ENCODE data around the gene PIR.

The PIR gene

DNA sequence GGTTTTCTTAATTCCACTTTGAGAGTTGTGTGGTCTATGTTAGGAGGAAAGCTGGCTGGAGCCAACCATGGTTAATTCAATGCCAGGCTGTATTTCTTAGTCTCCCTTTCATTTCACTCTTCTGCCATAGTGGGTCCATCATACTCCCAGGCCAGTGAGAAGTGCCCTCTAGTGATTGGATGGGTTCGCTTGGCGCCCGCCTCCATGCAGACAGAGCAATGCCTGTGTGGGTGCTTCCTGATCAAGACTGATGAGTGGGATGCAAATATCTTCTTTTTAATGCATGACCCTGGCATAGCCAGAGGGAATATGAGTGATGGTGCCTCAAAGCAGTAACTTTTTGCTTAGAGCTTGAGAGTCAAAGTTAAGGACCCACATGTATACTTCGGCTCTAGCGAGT lies 13.9 kb upstream of the PIR start:
- Histone ChIP-seq H3K36me3 (ENCODE audit: insufficient read depth, low read length) (no peaks in the 10 kb centered on the region), H3K27ac (ENCODE audit: low read length) (no peak overlapping the region), H3K79me2 (ENCODE audit: insufficient read depth, low read length) (no peaks in the 10 kb centered on the region), H3K27me3 (ENCODE audit: insufficient read depth, low read length, poor library complexity) (no peaks in the 10 kb centered on the region), H4K20me1 (ENCODE audit: insufficient read depth, low read length) (no peaks in the 10 kb centered on the region), H3K9ac (ENCODE audit: low read depth, low read length) (no peak overlapping the region), H3K9me3 (ENCODE audit: insufficient read depth, low read length, severe bottlenecking) (no peaks in the 10 kb centered on the region), H3K4me3 (ENCODE audit: low read depth in 1 of 2, low read length in 2 of 2) (no peak overlapping the region), H3K4me1 (ENCODE audit: insufficient read depth, low read length) (no peaks in the 10 kb centered on the region), H3K4me2 (ENCODE audit: insufficient read depth, low read length) (no peak overlapping the region), H2AFZ (ENCODE audit: low read depth, low read length) (no peak overlapping the region)
- ATAC-seq (ENCODE audit: insufficient read depth, low read depth) (no peak), DNase-seq (no peak)
- no peak for TF ChIP-seq EZH2 (IDR thresholded peaks at IDR 0.05; ENCODE audit: borderline replicate concordance, low read depth, low read length, severe bottlenecking)
- TF ChIP-seq, protein P1, sequence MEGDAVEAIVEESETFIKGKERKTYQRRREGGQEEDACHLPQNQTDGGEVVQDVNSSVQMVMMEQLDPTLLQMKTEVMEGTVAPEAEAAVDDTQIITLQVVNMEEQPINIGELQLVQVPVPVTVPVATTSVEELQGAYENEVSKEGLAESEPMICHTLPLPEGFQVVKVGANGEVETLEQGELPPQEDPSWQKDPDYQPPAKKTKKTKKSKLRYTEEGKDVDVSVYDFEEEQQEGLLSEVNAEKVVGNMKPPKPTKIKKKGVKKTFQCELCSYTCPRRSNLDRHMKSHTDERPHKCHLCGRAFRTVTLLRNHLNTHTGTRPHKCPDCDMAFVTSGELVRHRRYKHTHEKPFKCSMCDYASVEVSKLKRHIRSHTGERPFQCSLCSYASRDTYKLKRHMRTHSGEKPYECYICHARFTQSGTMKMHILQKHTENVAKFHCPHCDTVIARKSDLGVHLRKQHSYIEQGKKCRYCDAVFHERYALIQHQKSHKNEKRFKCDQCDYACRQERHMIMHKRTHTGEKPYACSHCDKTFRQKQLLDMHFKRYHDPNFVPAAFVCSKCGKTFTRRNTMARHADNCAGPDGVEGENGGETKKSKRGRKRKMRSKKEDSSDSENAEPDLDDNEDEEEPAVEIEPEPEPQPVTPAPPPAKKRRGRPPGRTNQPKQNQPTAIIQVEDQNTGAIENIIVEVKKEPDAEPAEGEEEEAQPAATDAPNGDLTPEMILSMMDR (IDR thresholded peaks at IDR 0.05; ENCODE audit: borderline replicate concordance, extremely low read depth, low read length, poor library complexity, severe bottlenecking), result no peak

DNA sequence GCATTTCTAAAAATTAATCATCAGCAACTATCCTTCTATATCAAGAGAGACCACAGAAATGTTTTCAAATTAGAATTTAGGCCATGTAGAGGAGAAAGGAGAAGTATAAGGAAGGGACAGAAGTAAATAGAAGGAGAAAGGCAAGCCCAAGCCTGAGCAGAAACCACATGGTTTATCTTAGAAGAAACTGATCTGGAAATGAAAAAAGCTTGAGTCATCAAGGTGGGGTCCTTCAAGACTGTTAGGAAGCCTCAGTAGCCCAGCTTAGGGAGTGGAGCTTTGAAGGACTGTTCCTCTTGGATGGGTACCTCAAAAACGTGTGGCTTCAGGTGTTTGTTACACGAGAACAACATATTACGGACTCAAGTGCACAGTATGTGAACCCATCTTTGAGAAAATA lies 12.0 kb upstream of the PIR start:
- no peak overlapping the region for H3K9ac ChIP-seq (ENCODE audit: low read depth, low read length)
- no peak overlapping the region for H3K4me2 ChIP-seq (ENCODE audit: insufficient read depth, low read length)
- no peak overlapping the region for H3K4me3 ChIP-seq (ENCODE audit: low read depth in 1 of 2, low read length in 2 of 2)
- ATAC-seq (ENCODE audit: insufficient read depth, low read depth) (no peak), DNase-seq (no peak)
- H2AFZ ChIP-seq (ENCODE audit: low read depth, low read length), result no peak overlapping the region
- no peaks in the 10 kb centered on the region for H3K79me2 ChIP-seq (ENCODE audit: insufficient read depth, low read length)
- H3K9me3 ChIP-seq (ENCODE audit: insufficient read depth, low read length, severe bottlenecking), result no peaks in the 10 kb centered on the region
- no peaks in the 10 kb centered on the region for H3K36me3 ChIP-seq (ENCODE audit: insufficient read depth, low read length)
- no peaks in the 10 kb centered on the region for H3K27me3 ChIP-seq (ENCODE audit: insufficient read depth, low read length, poor library complexity)
- TF ChIP-seq, protein P1 (IDR thresholded peaks at IDR 0.05; ENCODE audit: borderline replicate concordance, extremely low read depth, low read length, poor library complexity, severe bottlenecking), result no peak
- TF ChIP-seq EZH2 (IDR thresholded peaks at IDR 0.05; ENCODE audit: borderline replicate concordance, low read depth, low read length, severe bottlenecking), result no peak
- no peaks in the 10 kb centered on the region for H3K4me1 ChIP-seq (ENCODE audit: insufficient read depth, low read length)
- H4K20me1 ChIP-seq (ENCODE audit: insufficient read depth, low read length), result no peaks in the 10 kb centered on the region
- H3K27ac ChIP-seq (ENCODE audit: low read length), result no peak overlapping the region

DNA sequence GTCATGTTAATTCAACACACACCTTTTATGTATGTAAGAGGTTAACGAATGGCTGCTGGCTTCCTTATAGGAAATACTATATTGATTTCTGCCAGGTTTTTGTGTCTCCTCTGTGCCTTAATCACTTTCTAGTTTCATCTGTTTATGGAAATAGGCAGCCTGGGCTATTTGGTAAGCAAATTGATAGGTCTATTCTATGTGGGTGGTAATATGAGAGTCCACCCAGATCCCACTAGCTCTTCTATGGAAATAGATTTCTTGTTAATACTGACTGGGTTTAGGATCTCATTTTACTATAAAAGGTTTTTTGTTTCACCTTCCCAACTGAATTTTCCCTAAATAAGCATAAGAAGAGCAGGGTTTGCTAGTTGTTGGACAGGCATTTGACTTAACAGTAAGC lies 11.5 kb upstream of the PIR start:
- H3K27me3 ChIP-seq (ENCODE audit: insufficient read depth, low read length, poor library complexity), result no peaks in the 10 kb centered on the region
- H4K20me1 ChIP-seq (ENCODE audit: insufficient read depth, low read length), result no peaks in the 10 kb centered on the region
- no peak overlapping the region for H3K4me2 ChIP-seq (ENCODE audit: insufficient read depth, low read length)
- H3K9ac ChIP-seq (ENCODE audit: low read depth, low read length), result no peak overlapping the region
- TF ChIP-seq EZH2 (IDR thresholded peaks at IDR 0.05; ENCODE audit: borderline replicate concordance, low read depth, low read length, severe bottlenecking), result no peak
- TF ChIP-seq, protein P1 (IDR thresholded peaks at IDR 0.05; ENCODE audit: borderline replicate concordance, extremely low read depth, low read length, poor library complexity, severe bottlenecking), result no peak
- H3K4me3 ChIP-seq (ENCODE audit: low read depth in 1 of 2, low read length in 2 of 2), result no peak overlapping the region
- H3K9me3 ChIP-seq (ENCODE audit: insufficient read depth, low read length, severe bottlenecking), result no peaks in the 10 kb centered on the region
- H3K36me3 ChIP-seq (ENCODE audit: insufficient read depth, low read length), result no peaks in the 10 kb centered on the region
- ATAC-seq (ENCODE audit: insufficient read depth, low read depth) (no peak), DNase-seq (no peak)
- H3K4me1 ChIP-seq (ENCODE audit: insufficient read depth, low read length), result no peaks in the 10 kb centered on the region
- no peaks in the 10 kb centered on the region for H3K79me2 ChIP-seq (ENCODE audit: insufficient read depth, low read length)
- H2AFZ ChIP-seq (ENCODE audit: low read depth, low read length), result no peak overlapping the region
- H3K27ac ChIP-seq (ENCODE audit: low read length), result no peak overlapping the region

DNA sequence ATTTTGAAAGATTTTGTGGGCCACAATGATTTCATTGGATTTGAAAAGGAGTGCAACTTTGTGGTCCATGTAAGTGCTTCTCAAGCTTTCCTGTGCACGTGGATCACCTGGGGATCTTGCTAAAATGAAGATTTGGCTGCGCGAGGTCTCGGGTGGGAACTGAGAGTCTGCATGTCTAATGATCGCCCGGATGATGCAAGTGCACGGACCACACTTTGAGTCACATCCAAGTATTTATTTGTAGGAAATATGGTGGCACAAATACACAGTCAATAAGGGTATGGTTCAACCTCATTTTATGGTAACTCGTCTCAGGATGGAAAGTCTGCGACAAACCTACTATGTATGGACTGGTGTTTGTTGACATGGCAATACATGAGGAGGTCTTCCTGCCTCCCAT lies 8.4 kb upstream of the PIR start:
- H4K20me1 ChIP-seq (ENCODE audit: insufficient read depth, low read length), result no peaks in the 10 kb centered on the region
- no peaks in the 10 kb centered on the region for H3K27me3 ChIP-seq (ENCODE audit: insufficient read depth, low read length, poor library complexity)
- no peak for ATAC-seq (ENCODE audit: insufficient read depth, low read depth)
- H3K4me1 ChIP-seq (ENCODE audit: insufficient read depth, low read length), result no peaks in the 10 kb centered on the region
- H3K9ac ChIP-seq (ENCODE audit: low read depth, low read length), result no peak overlapping the region
- no peak overlapping the region for H3K4me2 ChIP-seq (ENCODE audit: insufficient read depth, low read length)
- H3K36me3 ChIP-seq (ENCODE audit: insufficient read depth, low read length), result no peaks in the 10 kb centered on the region
- TF ChIP-seq, protein P1 (IDR thresholded peaks at IDR 0.05; ENCODE audit: borderline replicate concordance, extremely low read depth, low read length, poor library complexity, severe bottlenecking), result no peak
- no peak for TF ChIP-seq EZH2 (IDR thresholded peaks at IDR 0.05; ENCODE audit: borderline replicate concordance, low read depth, low read length, severe bottlenecking)
- H3K4me3 ChIP-seq (ENCODE audit: low read depth in 1 of 2, low read length in 2 of 2), result no peak overlapping the region
- no peaks in the 10 kb centered on the region for H3K9me3 ChIP-seq (ENCODE audit: insufficient read depth, low read length, severe bottlenecking)
- no peak for DNase-seq
- H3K79me2 ChIP-seq (ENCODE audit: insufficient read depth, low read length), result no peaks in the 10 kb centered on the region
- H2AFZ ChIP-seq (ENCODE audit: low read depth, low read length), result no peak overlapping the region
- no peak overlapping the region for H3K27ac ChIP-seq (ENCODE audit: low read length)
